H9 (cell line): ENCODE data around the gene ZNF423. TPM values are rescaled to one million over a fixed set of nuclear protein-coding genes. Genes with fewer than 3 reads are reported as not detected.

Experiments used
- DNase-seq: peaks from one replicate; pipeline ENCODE4 v3.0.0-alpha.2; 2017
- H2AFZ ChIP-seq: one replicate; pipeline ENCODE4 v1.6.1; 2013; ENCODE audit warnings: mild to moderate bottlenecking, low read length, control low read depth, moderate library complexity
- H2AK5ac ChIP-seq: 2 replicates; pipeline ENCODE4 v1.6.1; 2013; ENCODE audit warnings: low read length, control low read depth, mixed read lengths; ENCODE audit not compliant: insufficient read length
- H2BK120ac ChIP-seq: one replicate; pipeline ENCODE4 v1.6.1; 2013; ENCODE audit warnings: low read depth, mild to moderate bottlenecking, low read length, control low read depth, inconsistent platforms; ENCODE audit not compliant: poor library complexity, severe bottlenecking
- H2BK12ac ChIP-seq: 2 replicates; pipeline ENCODE4 v1.6.1; 2013; ENCODE audit warnings: low read length, control low read depth, mixed read lengths, low read depth; ENCODE audit not compliant: insufficient read length
- H2BK15ac ChIP-seq: 2 replicates; pipeline ENCODE4 v1.6.1; 2013; ENCODE audit warnings: low read depth, low read length, control low read depth
- H2BK20ac ChIP-seq: one replicate; pipeline ENCODE4 v1.6.1; 2013; ENCODE audit warnings: low read depth, mild to moderate bottlenecking, low read length, control low read depth, inconsistent platforms; ENCODE audit not compliant: poor library complexity, severe bottlenecking
- H2BK5ac ChIP-seq: 2 replicates; pipeline ENCODE4 v1.6.1; 2013; ENCODE audit warnings: low read length, control low read depth, mixed read lengths; ENCODE audit not compliant: insufficient read length
- H3K14ac ChIP-seq: 2 replicates; pipeline ENCODE4 v1.6.1; 2013; ENCODE audit warnings: low read length, control low read depth; ENCODE audit not compliant: insufficient read depth
- H3K18ac ChIP-seq: 2 replicates; pipeline ENCODE4 v1.6.1; 2013; ENCODE audit warnings: low read depth, mild to moderate bottlenecking, mixed read lengths, low read length, control low read depth; ENCODE audit not compliant: insufficient read length
- H3K23ac ChIP-seq: 2 replicates; pipeline ENCODE4 v1.6.1; 2013; ENCODE audit warnings: low read length, control low read depth, mixed read lengths, low read depth; ENCODE audit not compliant: insufficient read length
- H3K23me2 ChIP-seq: 2 replicates; pipeline ENCODE4 v1.6.1; 2013; ENCODE audit warnings: low read depth, mild to moderate bottlenecking, mixed read lengths, low read length, control low read depth; ENCODE audit not compliant: insufficient read length, poor library complexity, severe bottlenecking
- H3K27ac ChIP-seq: 2 replicates; pipeline ENCODE4 v1.5.1; 2013; ENCODE audit warnings: low read length, control low read depth, mixed read lengths, low read depth; ENCODE audit not compliant: insufficient read length
- H3K27me3 ChIP-seq: 2 replicates; pipeline ENCODE4 v1.6.1; 2013; ENCODE audit warnings: low read length, control low read depth, inconsistent platforms; ENCODE audit not compliant: insufficient read depth
- H3K4ac ChIP-seq: 2 replicates; pipeline ENCODE4 v1.6.1; 2013; ENCODE audit warnings: low read depth, mild to moderate bottlenecking, control low read depth, inconsistent platforms, low read length, moderate library complexity
- H3K4me1 ChIP-seq: 2 replicates; pipeline ENCODE4 v1.6.1; 2013; ENCODE audit warnings: low read length, control low read depth, inconsistent platforms; ENCODE audit not compliant: insufficient read depth
- H3K4me2 ChIP-seq: 2 replicates; pipeline ENCODE4 v1.6.1; 2013; ENCODE audit warnings: low read length, control low read depth, mixed read lengths; ENCODE audit not compliant: insufficient read length, insufficient read depth
- H3K56ac ChIP-seq: 2 replicates; pipeline ENCODE4 v1.6.1; 2013; ENCODE audit warnings: low read depth, mild to moderate bottlenecking, mixed read lengths, low read length, control low read depth; ENCODE audit not compliant: insufficient read length
- H3K79me1 ChIP-seq: 2 replicates; pipeline ENCODE4 v1.6.1; 2013; ENCODE audit warnings: low read depth, mild to moderate bottlenecking, moderate library complexity, low read length, control low read depth, inconsistent platforms; ENCODE audit not compliant: insufficient read depth, poor library complexity, severe bottlenecking
- H3K79me2 ChIP-seq: 2 replicates; pipeline ENCODE4 v1.6.1; 2013; ENCODE audit warnings: low read length, control low read depth, inconsistent platforms; ENCODE audit not compliant: insufficient read depth
- H3K9ac ChIP-seq: 2 replicates; pipeline ENCODE4 v1.6.1; 2013; ENCODE audit warnings: low read length, control low read depth, mixed read lengths; ENCODE audit not compliant: insufficient read length; ENCODE audit errors: extremely low read depth
- H3K9me3 ChIP-seq: one replicate; pipeline ENCODE4 v1.6.1; 2013; ENCODE audit warnings: low read depth, low read length, inconsistent platforms; ENCODE audit not compliant: control insufficient read depth
- H3T11ph ChIP-seq: one replicate; pipeline ENCODE4 v1.6.1; 2013; ENCODE audit warnings: mild to moderate bottlenecking, low read length, control low read depth, inconsistent platforms
- H4K20me1 ChIP-seq: one replicate; pipeline ENCODE4 v1.6.1; 2013; ENCODE audit not compliant: control insufficient read depth, insufficient read length, insufficient read depth
- H4K5ac ChIP-seq: 2 replicates; pipeline ENCODE4 v1.6.1; 2013; ENCODE audit warnings: low read depth, mild to moderate bottlenecking, mixed read lengths, low read length, control low read depth; ENCODE audit not compliant: insufficient read length
- H4K8ac ChIP-seq: replicated peaks from 2 replicates; pipeline ENCODE4 v1.6.1; 2013; ENCODE audit warnings: low read length, control low read depth, mixed read lengths, low read depth; ENCODE audit not compliant: insufficient read length
- H4K91ac ChIP-seq: 2 replicates; pipeline ENCODE4 v1.6.1; 2013; ENCODE audit warnings: low read depth, mild to moderate bottlenecking, moderate library complexity, mixed read lengths, low read length, control low read depth; ENCODE audit not compliant: insufficient read length
- H3K27ac Mint-ChIP-seq, 3 experiments: 2 replicates in 2 of 3; 3 replicates in 1 of 3; pipeline ENCODE4 v1.8.0; 2020 to 2021; ENCODE audit warnings: mixed read lengths in 3 of 3, mild to moderate bottlenecking in 1 of 3, moderate library complexity in 1 of 3
- H3K27me3 Mint-ChIP-seq: 2 replicates; pipeline ENCODE4 v1.8.0; 2021; ENCODE audit warnings: low read depth, mild to moderate bottlenecking, moderate library complexity, mixed read lengths
- H3K36me3 Mint-ChIP-seq, 3 experiments: 2 replicates in 2 of 3; 3 replicates in 1 of 3; pipeline ENCODE4 v1.8.0; 2020 to 2021; ENCODE audit warnings: low read depth in 3 of 3, mixed read lengths in 3 of 3; ENCODE audit not compliant: insufficient read depth in 1 of 3
- H3K4me1 Mint-ChIP-seq, 2 experiments: 2 replicates each; pipeline ENCODE4 v1.8.0; 2020; ENCODE audit warnings: mixed read lengths in 2 of 2
- H3K4me3 Mint-ChIP-seq, 2 experiments: 2 replicates in 1 of 2; 3 replicates in 1 of 2; pipeline ENCODE4 v1.8.0; 2020 to 2021; ENCODE audit warnings: mild to moderate bottlenecking in 2 of 2, mixed read lengths in 2 of 2, moderate library complexity in 1 of 2
- H3K9me3 Mint-ChIP-seq, 2 experiments: 2 replicates in 1 of 2; 3 replicates in 1 of 2; pipeline ENCODE4 v1.8.0; 2020; ENCODE audit warnings: mild to moderate bottlenecking in 2 of 2, mixed read lengths in 2 of 2, moderate library complexity in 1 of 2
- WGBS: extraction: QIAGEN DNeasy Blood & Tissue Kit; methylation state at CpG from one replicate; pipeline ENCODE4 v1.1.7; 2013; ENCODE audit warnings: missing lambda C conversion rate, low lambda C conversion rate, mixed read lengths; ENCODE audit not compliant: insufficient read length; ENCODE audit errors: extremely low coverage; 5-methylcytosine and 5-hydroxymethylcytosine counted together
- total RNA-seq: library from RNA; stranded (reverse); gene quantifications from 2 replicates; pipeline ENCODE4 v1.2.1, GENCODE V29; 2021
- TF ChIP-seq, protein P1 (sequence below): fragments of 200-600 bp; sonication (generic); conservative IDR thresholded peaks from 3 replicates; pipeline ENCODE4 v1.8.0; 2021; ENCODE audit warnings: antibody characterized with exemption, mild to moderate bottlenecking

ZNF423 gene
- total RNA-seq, 1 experiment from 2014 or later = 51.5 TPM

DNA sequence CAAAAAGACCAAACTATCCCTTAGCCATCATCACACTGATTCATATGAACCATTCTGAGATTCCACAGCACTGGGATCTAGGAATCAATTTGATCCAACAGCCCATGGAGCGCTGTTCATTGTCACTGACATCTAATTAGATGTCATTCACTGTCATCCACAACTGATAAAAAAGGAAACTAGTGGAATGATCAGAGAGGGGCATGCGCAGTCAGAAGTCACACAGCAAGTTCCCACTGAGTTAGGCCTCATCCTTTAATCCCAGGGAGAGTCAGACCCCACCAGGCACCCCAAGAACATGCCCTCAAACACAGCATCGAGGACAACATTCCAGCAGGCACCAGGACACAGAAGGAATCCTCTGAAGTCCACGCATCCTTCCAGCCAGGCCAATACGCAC lies 88.5 kb downstream of the ZNF423 start:
- H3K9ac ChIP-seq = no peak overlapping the region
- TF ChIP-seq, protein P1, sequence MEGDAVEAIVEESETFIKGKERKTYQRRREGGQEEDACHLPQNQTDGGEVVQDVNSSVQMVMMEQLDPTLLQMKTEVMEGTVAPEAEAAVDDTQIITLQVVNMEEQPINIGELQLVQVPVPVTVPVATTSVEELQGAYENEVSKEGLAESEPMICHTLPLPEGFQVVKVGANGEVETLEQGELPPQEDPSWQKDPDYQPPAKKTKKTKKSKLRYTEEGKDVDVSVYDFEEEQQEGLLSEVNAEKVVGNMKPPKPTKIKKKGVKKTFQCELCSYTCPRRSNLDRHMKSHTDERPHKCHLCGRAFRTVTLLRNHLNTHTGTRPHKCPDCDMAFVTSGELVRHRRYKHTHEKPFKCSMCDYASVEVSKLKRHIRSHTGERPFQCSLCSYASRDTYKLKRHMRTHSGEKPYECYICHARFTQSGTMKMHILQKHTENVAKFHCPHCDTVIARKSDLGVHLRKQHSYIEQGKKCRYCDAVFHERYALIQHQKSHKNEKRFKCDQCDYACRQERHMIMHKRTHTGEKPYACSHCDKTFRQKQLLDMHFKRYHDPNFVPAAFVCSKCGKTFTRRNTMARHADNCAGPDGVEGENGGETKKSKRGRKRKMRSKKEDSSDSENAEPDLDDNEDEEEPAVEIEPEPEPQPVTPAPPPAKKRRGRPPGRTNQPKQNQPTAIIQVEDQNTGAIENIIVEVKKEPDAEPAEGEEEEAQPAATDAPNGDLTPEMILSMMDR = no peak
- Mint-ChIP-seq H3K27ac (0 out of 7 replicates have a peak overlapping the region, but pooled peaks of 1 of the 3 experiments have one; percentile 45), H3K4me1 (peaks cover 28 to 35% of the 10 kb centered on the region in 2 experiments), H3K27me3 (no peaks in the 10 kb centered on the region), H3K4me3 (no peak overlapping the region), H3K9me3 (no peaks in the 10 kb centered on the region; a peak in 1 of 5 replicates), H3K36me3 (peaks cover 0 to 18% (median 6%) of the 10 kb centered on the region in 3 experiments; a peak in 4 of 7 replicates)
- no peak overlapping the region for H3K27ac ChIP-seq
- no peak for DNase-seq
- no peaks in the 10 kb centered on the region for H4K20me1 ChIP-seq
- no peak overlapping the region for H3K56ac ChIP-seq
- no peaks in the 10 kb centered on the region for H3K27me3 ChIP-seq
- no peak overlapping the region for H3K23ac ChIP-seq
- H3K4me1 ChIP-seq = no peaks in the 10 kb centered on the region
- H3K23me2 ChIP-seq = no peaks in the 10 kb centered on the region
- H2BK5ac ChIP-seq = no peak overlapping the region
- H4K5ac ChIP-seq = no peak overlapping the region
- H2AK5ac ChIP-seq = no peak overlapping the region
- peaks cover 2% of the 10 kb centered on the region for H3K79me1 ChIP-seq
- H3T11ph ChIP-seq = no peak overlapping the region
- no peak overlapping the region for H3K4ac ChIP-seq
- no peak overlapping the region for H2BK120ac ChIP-seq
- WGBS = no CpG with 5 or more reads among the region's 5 CpGs
- no peak overlapping the region for H4K91ac ChIP-seq
- no peak overlapping the region for H3K4me2 ChIP-seq
- H3K18ac ChIP-seq = no peak overlapping the region
- H2AFZ ChIP-seq = no peak overlapping the region
- no peak overlapping the region for H2BK20ac ChIP-seq
- peaks cover 4% of the 10 kb centered on the region; the same call in 1 of the 2 replicates for H3K79me2 ChIP-seq
- no peak overlapping the region for H2BK15ac ChIP-seq
- no peaks in the 10 kb centered on the region for H3K9me3 ChIP-seq
- H4K8ac ChIP-seq = no peak overlapping the region
- no peak overlapping the region for H2BK12ac ChIP-seq
- no peak overlapping the region for H3K14ac ChIP-seq
